ENCODE results near the gene WBP1L. TPM values are rescaled to one million over a fixed set of nuclear protein-coding genes. Genes with fewer than 3 reads are reported as not detected.
A peak's percentile ranks its signal among the peaks of the same experiment; 100 is the strongest.
"Not testable (repeated sequence)": the region's sequence is repeated elsewhere in the genome, so short reads cannot be mapped to it uniquely, and the experiment has no call there.

WBP1L gene
- total RNA-seq, 4 donors from 2014 or later: 89.4 to 191 (median 158) TPM

- Histone ChIP-seq H3K9me3 (peaks cover 0 to 11% (median 0%) of the 10 kb centered on the region in 4 donors), H3K27me3 (no peaks in the 10 kb centered on the region), H3K27ac (no peak overlapping the region), H3K4me3 (no peak overlapping the region), H3K36me3 (peaks cover 0 to 12% (median 0%) of the 10 kb centered on the region in 3 donors), H3K4me1 (peaks cover 0 to 15% (median 0%) of the 10 kb centered on the region in 4 donors)
- WGBS, 2 donors: 65 to 69% methylated on average over 11 of the region's 11 CpGs
- TF ChIP-seq, protein P1, sequence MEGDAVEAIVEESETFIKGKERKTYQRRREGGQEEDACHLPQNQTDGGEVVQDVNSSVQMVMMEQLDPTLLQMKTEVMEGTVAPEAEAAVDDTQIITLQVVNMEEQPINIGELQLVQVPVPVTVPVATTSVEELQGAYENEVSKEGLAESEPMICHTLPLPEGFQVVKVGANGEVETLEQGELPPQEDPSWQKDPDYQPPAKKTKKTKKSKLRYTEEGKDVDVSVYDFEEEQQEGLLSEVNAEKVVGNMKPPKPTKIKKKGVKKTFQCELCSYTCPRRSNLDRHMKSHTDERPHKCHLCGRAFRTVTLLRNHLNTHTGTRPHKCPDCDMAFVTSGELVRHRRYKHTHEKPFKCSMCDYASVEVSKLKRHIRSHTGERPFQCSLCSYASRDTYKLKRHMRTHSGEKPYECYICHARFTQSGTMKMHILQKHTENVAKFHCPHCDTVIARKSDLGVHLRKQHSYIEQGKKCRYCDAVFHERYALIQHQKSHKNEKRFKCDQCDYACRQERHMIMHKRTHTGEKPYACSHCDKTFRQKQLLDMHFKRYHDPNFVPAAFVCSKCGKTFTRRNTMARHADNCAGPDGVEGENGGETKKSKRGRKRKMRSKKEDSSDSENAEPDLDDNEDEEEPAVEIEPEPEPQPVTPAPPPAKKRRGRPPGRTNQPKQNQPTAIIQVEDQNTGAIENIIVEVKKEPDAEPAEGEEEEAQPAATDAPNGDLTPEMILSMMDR (IDR thresholded peaks at IDR 0.05): peak; percentile 76 to 92 (median 81)
- TF ChIP-seq EP300 (IDR thresholded peaks at IDR 0.05) (no peak), POLR2A (IDR thresholded peaks at IDR 0.05) (no peak)
- DNase-seq (ENCODE audit: low spot score in 2 of 2): peak; percentile 58 to 78
These were observed 91.3 kb downstream of the WBP1L start for GRCh38 chr10:102835007-102835482.

DNA sequence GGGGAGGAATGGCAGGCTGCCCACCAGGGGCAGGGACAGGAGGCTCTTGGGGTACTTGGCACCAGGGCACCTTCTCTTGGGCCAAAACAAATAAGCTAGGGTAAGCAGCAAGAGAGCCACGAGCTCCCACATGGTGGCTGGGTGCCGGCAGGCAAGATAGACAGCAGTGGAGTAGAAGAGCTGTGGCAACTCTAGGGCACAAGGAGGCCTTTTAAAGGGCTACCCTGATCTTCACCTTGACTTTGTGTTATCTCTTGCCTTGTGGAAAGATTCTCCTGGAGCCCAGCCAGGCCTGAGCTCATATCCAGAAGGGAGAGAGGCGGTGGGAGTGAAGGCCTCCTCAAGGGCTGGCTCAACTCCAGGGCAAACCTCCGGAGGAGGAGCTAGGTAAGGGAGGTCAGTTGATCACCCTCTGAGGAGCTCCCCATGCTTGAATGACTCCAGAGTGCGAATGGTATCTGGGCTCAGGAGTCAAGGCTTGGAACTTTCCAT, 93.5 kb downstream of the WBP1L start, which contains the start of gene CYP17A1:
CYP17A1 (minus strand) TSS at position 184 of the 492 bp plus-strand sequence; CDS start at position 132, 52 bp downstream.
- H3K27ac ChIP-seq: no peak within 1 kb of the TSS
- WGBS, 2 donors: 36 to 38% methylated on average over 4 to 5 of the region's 5 CpGs
- H3K9me3 ChIP-seq: peaks cover 0 to 11% (median 0%) of the 10 kb centered on the region in 4 donors
- H3K36me3 ChIP-seq: no peaks in the 10 kb centered on the region
- H3K27me3 ChIP-seq: peaks cover 0 to 1% of the 10 kb centered on the region in 2 donors
- TF ChIP-seq, protein P1 (IDR thresholded peaks at IDR 0.05): no peak
- TF ChIP-seq EP300 (IDR thresholded peaks at IDR 0.05) (no peak), POLR2A (IDR thresholded peaks at IDR 0.05) (no peak)
- H3K4me1 ChIP-seq: peaks cover 0 to 15% (median 0%) of the 10 kb centered on the region in 4 donors
- H3K4me3 ChIP-seq: no peak within 1 kb of the TSS
- DNase-seq (ENCODE audit: low spot score in 2 of 2): no peak

DNA sequence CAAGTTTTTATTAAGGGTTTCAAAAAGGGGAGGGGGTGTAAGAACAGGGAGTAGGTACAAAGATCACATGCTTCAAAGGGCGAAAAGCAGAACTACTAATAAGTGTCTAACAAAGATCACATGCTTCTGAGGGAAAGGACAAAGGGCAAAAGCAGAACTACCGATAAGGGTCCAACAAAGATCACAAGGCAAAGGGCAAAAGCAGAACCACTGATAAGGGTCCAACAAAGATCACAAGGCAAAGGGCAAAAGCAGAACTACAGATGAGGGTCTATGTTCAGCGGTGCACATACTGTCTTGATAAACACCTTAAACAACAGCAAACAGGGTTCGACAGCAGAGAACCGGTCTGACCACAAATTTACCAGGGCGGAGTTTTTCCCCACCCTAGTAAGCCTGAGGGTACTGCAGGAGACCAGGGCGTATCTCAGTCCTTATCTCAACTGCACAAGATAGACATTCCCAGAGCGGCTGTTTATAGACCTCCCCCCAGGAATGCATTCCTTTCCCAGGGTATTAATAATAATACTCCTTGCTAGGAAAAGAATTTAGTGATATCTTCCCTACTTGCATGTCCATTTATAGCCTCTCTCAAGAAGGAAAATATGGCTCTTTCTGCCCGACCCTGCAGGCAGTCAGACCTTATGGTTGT, 94.7 kb downstream of the WBP1L start:
- Histone ChIP-seq H3K9me3 (peaks cover 0 to 11% (median 0%) of the 10 kb centered on the region in 4 donors), H3K27me3 (peaks cover 0 to 13% of the 10 kb centered on the region in 2 donors), H3K4me1 (peaks cover 0 to 15% (median 0%) of the 10 kb centered on the region in 4 donors)
- H3K27ac ChIP-seq; H3K36me3 ChIP-seq; DNase-seq (ENCODE audit: low spot score in 2 of 2); H3K4me3 ChIP-seq: not testable (repeated sequence)
- WGBS, 2 donors: 90 to 91% methylated on average over 9 of the region's 9 CpGs

DNA sequence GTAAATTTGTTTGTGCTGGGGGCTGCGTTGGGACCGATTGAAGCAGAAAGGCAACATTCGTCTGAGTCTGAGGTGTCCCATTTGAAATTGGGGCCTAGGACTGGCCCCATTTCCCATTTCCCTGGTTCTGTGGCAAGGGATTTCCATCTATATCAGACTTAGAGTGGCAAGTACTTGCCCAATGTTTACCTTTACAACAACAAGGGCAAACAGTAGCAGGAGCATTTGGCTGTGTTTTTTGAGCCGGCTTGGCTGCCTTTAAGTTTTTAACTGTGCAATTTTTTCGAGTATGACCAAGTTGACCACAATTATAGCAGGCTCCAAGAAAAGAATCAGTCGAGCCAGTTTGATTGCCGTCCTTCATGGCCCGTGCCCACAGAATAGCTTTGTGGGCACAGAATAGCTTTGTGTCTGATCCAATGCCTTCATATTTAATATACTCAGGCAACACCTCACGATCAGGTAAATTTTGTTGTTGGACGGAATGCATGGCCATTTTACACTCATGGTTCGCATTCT, 98.1 kb downstream of the WBP1L start:
- Histone ChIP-seq H3K27ac (no peak overlapping the region), H3K27me3 (peaks cover 0 to 21% of the 10 kb centered on the region in 2 donors), H3K36me3 (no peaks in the 10 kb centered on the region), H3K4me1 (peaks cover 0 to 7% (median 0%) of the 10 kb centered on the region in 4 donors), H3K4me3 (no peak overlapping the region), H3K9me3 (peaks cover 0 to 11% (median 0%) of the 10 kb centered on the region in 4 donors)
- WGBS, 2 donors: 81 to 85% methylated on average over 11 of the region's 11 CpGs
- TF ChIP-seq POLR2A (IDR thresholded peaks at IDR 0.05): no peak
- TF ChIP-seq, protein P1 (IDR thresholded peaks at IDR 0.05): no peak
- no peak for TF ChIP-seq EP300 (IDR thresholded peaks at IDR 0.05)
- DNase-seq (ENCODE audit: low spot score in 2 of 2): no peak

DNA sequence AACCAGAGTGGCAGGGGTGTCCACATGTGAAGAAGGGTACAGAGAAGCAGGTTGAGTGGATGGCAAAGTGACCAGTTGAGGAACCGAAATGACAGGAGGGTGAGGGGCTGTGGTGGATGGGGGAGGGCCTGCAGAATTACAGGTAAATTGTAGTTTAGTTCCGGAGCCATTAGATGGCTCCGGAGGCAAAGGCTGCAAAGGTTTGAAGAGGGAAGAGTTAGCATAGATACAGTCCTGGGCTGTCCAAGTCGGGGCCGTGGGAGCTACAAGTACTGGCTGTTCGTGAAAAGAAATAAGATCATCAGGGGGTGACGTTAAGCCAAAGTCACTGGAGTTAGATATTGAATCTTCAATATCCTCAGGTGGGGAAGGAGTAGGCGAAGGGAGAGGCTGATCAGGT, 99.4 kb downstream of the WBP1L start:
- not testable (repeated sequence) for H3K9me3 ChIP-seq; H3K4me3 ChIP-seq; H3K4me1 ChIP-seq; H3K27ac ChIP-seq; H3K36me3 ChIP-seq; DNase-seq (ENCODE audit: low spot score in 2 of 2)
- 54 to 67% methylated on average over 8 of the region's 8 CpGs for WGBS, 2 donors
- peaks cover 0 to 21% of the 10 kb centered on the region in 2 donors for H3K27me3 ChIP-seq

DNA sequence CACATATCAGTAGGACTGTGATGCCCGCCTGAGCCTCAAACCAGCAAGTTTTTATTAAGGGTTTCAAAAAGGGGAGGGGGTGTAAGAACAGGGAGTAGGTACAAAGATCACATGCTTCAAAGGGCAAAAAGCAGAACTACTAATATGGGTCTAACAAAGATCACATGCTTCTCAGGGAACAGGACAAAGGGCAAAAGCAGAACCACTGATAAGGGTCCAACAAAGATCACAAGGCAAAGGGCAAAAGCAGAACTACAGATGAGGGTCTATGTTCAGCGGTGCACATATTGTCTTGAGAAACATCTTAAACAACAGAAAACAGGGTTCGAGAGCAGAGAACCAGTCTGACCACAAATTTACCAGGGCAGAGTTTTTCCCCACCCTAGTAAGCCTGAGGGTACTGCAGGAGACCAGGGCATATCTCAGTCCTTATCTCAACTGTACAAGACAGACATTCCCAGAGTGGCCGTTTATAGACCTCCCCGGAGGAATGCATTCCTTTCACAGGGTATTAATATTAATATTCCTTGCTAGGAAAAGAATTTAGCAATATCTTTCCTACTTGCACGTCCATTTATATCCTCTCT, 100.5 kb downstream of the WBP1L start:
- H3K9me3 ChIP-seq; H3K27ac ChIP-seq; DNase-seq (ENCODE audit: low spot score in 2 of 2); H3K4me3 ChIP-seq; H3K36me3 ChIP-seq; H3K4me1 ChIP-seq: not testable (repeated sequence)
- peaks cover 0 to 21% of the 10 kb centered on the region in 2 donors for H3K27me3 ChIP-seq
- 90 to 92% methylated on average over 6 of the region's 6 CpGs for WGBS, 2 donors

Data from tibial nerve (tissue), 4 donors.